IMR-90 (cell line): ENCODE results near the gene METTL15. TPM values are rescaled to one million over a fixed set of nuclear protein-coding genes. Genes with fewer than 3 reads are reported as not detected.

Source experiments
- ATAC-seq: fragments of 200-7000 bp; cut with Tn5 transposase; 2 replicates; pipeline ENCODE4 v1.9.1; 2020; ENCODE audit warnings: low read depth, mild to moderate bottlenecking, moderate library complexity
- BruUV-seq: library from RNA; stranded (reverse); fragments of 400-500 nt; replicated peaks from 2 replicates; lab custom pipeline; 2021; lab: Mats Ljungman, UMichigan
- CTCF ChIA-PET: fragments of 300-600 bp; formaldehyde crosslinking; extraction: SDS; loops from one replicate; lab custom pipeline; 2021; ENCODE audit warnings: antibody characterized with exemption; lab: Yijun Ruan, JAX
- POLR2A ChIA-PET: fragments of 300-600 bp; sonication (Branson Sonifier 250); formaldehyde crosslinking; loops from one replicate; lab custom pipeline; 2022; ENCODE audit warnings: antibody characterized with exemption; ENCODE audit not compliant: unreplicated experiment; lab: Charles Lee
- DNase-seq: peaks from one replicate; pipeline ENCODE4 v3.0.0; 2013
- H2AFZ ChIP-seq: replicated peaks from 2 replicates; pipeline ENCODE3; 2013; ENCODE audit warnings: low read length, mild to moderate bottlenecking; ENCODE audit not compliant: poor library complexity
- H2AK5ac ChIP-seq: 2 replicates; pipeline ENCODE4 v1.6.1; 2013; ENCODE audit warnings: low read depth, low read length, inconsistent platforms
- H2AK9ac ChIP-seq: replicated peaks from 2 replicates; pipeline ENCODE3; 2013; ENCODE audit warnings: mild to moderate bottlenecking, low read depth, low read length, moderate library complexity; ENCODE audit not compliant: poor library complexity
- H2BK120ac ChIP-seq: 2 replicates; pipeline ENCODE4 v1.6.1; 2013; ENCODE audit warnings: low read depth, low read length, inconsistent platforms
- H2BK15ac ChIP-seq: 3 replicates; pipeline ENCODE4 v1.6.1; 2013; ENCODE audit warnings: low read depth, low read length, inconsistent platforms
- H2BK20ac ChIP-seq: 2 replicates; pipeline ENCODE4 v1.6.1; 2013; ENCODE audit warnings: low read depth, mild to moderate bottlenecking, inconsistent platforms, low read length, moderate library complexity
- H2BK5ac ChIP-seq: 2 replicates; pipeline ENCODE4 v1.6.1; 2013; ENCODE audit warnings: mild to moderate bottlenecking, low read depth, low read length, inconsistent platforms; ENCODE audit not compliant: poor library complexity, severe bottlenecking
- H3K14ac ChIP-seq: replicated peaks from 2 replicates; pipeline ENCODE4 v1.6.1; 2013; ENCODE audit warnings: low read depth, low read length, inconsistent platforms
- H3K18ac ChIP-seq: 2 replicates; pipeline ENCODE4 v1.6.1; 2013; ENCODE audit warnings: low read depth, low read length, control low read depth
- H3K23ac ChIP-seq: 2 replicates; pipeline ENCODE4 v1.6.1; 2013; ENCODE audit warnings: low read depth, low read length, inconsistent platforms
- H3K27ac ChIP-seq: 2 replicates; pipeline ENCODE4 v1.5.1; 2013; ENCODE audit warnings: mild to moderate bottlenecking, control low read depth, low read length; ENCODE audit not compliant: insufficient read depth
- H3K27me3 ChIP-seq: 2 replicates; pipeline ENCODE4 v1.6.1; 2013; ENCODE audit warnings: low read length; ENCODE audit not compliant: control insufficient read depth, insufficient read depth
- H3K36me3 ChIP-seq: 2 replicates; pipeline ENCODE4 v1.6.1; 2013; ENCODE audit warnings: low read length, mixed read lengths; ENCODE audit not compliant: control insufficient read depth, insufficient read depth
- H3K4ac ChIP-seq: 2 replicates; pipeline ENCODE4 v1.6.1; 2013; ENCODE audit warnings: low read depth, low read length, inconsistent platforms
- H3K4me1 ChIP-seq: 2 replicates; pipeline ENCODE4 v1.6.1; 2013; ENCODE audit warnings: low read length, mixed read lengths; ENCODE audit not compliant: control insufficient read depth, insufficient read depth
- H3K4me2 ChIP-seq: 2 replicates; pipeline ENCODE4 v1.6.1; 2013; ENCODE audit warnings: low read depth, mild to moderate bottlenecking, control low read depth, low read length, moderate library complexity
- H3K4me3 ChIP-seq: 2 replicates; pipeline ENCODE4 v1.5.1; 2013; ENCODE audit warnings: low read depth, mild to moderate bottlenecking, control low read depth, low read length, moderate library complexity; ENCODE audit not compliant: insufficient read depth
- H3K56ac ChIP-seq: 2 replicates; pipeline ENCODE4 v1.6.1; 2013; ENCODE audit warnings: low read length, inconsistent platforms; ENCODE audit not compliant: insufficient read depth; ENCODE audit errors: extremely low read depth
- H3K79me1 ChIP-seq, 2 experiments: 2 replicates each; pipeline ENCODE4 v1.6.1; 2013; ENCODE audit warnings: low read length in 2 of 2, inconsistent platforms in 1 of 2, low read depth in 1 of 2
- H3K9ac ChIP-seq: 2 replicates; pipeline ENCODE4 v1.6.1; 2013; ENCODE audit warnings: low read depth, low read length, control low read depth
- H3K9me1 ChIP-seq: 2 replicates; pipeline ENCODE4 v1.6.1; 2013; ENCODE audit warnings: low read length, inconsistent platforms; ENCODE audit not compliant: insufficient read depth
- H3K9me3 ChIP-seq: 2 replicates; pipeline ENCODE4 v1.6.1; 2013; ENCODE audit warnings: low read length; ENCODE audit not compliant: control insufficient read depth, insufficient read depth
- H4K20me1 ChIP-seq: 2 replicates; pipeline ENCODE4 v1.6.1; 2013; ENCODE audit warnings: low read length, inconsistent platforms; ENCODE audit not compliant: insufficient read depth
- H4K5ac ChIP-seq: 2 replicates; pipeline ENCODE4 v1.6.1; 2013; ENCODE audit warnings: mild to moderate bottlenecking, low read depth, low read length, control low read depth
- H4K8ac ChIP-seq, 2 experiments: 2 replicates each; pipeline ENCODE4 v1.6.1; 2013; ENCODE audit warnings: low read depth in 2 of 2, low read length in 2 of 2, control low read depth in 1 of 2, inconsistent platforms in 1 of 2
- H4K91ac ChIP-seq: 2 replicates; pipeline ENCODE4 v1.6.1; 2013; ENCODE audit warnings: low read depth, low read length, inconsistent platforms; ENCODE audit not compliant: insufficient read depth
- CEBPB ChIP-seq: IDR thresholded peaks from 2 replicates; pipeline ENCODE4 v1.6.1; 2012; ENCODE audit warnings: low read depth, low read length, improper control_type of control experiment
- CHD1 ChIP-seq: IDR thresholded peaks from 2 replicates; pipeline ENCODE4 v1.6.1; 2012; ENCODE audit warnings: low read depth, low read length, improper control_type of control experiment
- FOS ChIP-seq: fragments of 150-350 bp; IDR thresholded peaks from 2 replicates; pipeline ENCODE4 v1.6.1; 2016; ENCODE audit warnings: low read depth, low read length
- MAFK ChIP-seq: IDR thresholded peaks from 2 replicates; pipeline ENCODE4 v1.6.1; 2012; ENCODE audit warnings: low read depth, low read length, improper control_type of control experiment
- MAZ ChIP-seq: IDR thresholded peaks from 2 replicates; pipeline ENCODE4 v1.6.1; 2012; ENCODE audit warnings: low read depth, mild to moderate bottlenecking, low read length, improper control_type of control experiment, moderate library complexity, borderline replicate concordance
- MXI1 ChIP-seq: IDR thresholded peaks from 2 replicates; pipeline ENCODE4 v1.6.1; 2012; ENCODE audit warnings: low read depth, mild to moderate bottlenecking, low read length, moderate library complexity, borderline replicate concordance
- NFE2L2 ChIP-seq: fragments of 150-350 bp; IDR thresholded peaks from 2 replicates; pipeline ENCODE4 v1.6.1; 2016; ENCODE audit warnings: low read depth, mild to moderate bottlenecking, low read length
- RAD21 ChIP-seq: IDR thresholded peaks from 2 replicates; pipeline ENCODE4 v1.6.1; 2012; ENCODE audit warnings: low read length, improper control_type of control experiment
- RCOR1 ChIP-seq: IDR thresholded peaks from 2 replicates; pipeline ENCODE4 v1.6.1; 2012; ENCODE audit warnings: mild to moderate bottlenecking, low read length, improper control_type of control experiment; ENCODE audit not compliant: insufficient replicate concordance
- SMC3 ChIP-seq: fragments of 150-350 bp; IDR thresholded peaks from 2 replicates; pipeline ENCODE4 v1.6.1; 2016; ENCODE audit warnings: low read depth, mild to moderate bottlenecking, antibody characterized with exemption, low read length, moderate library complexity
- WGBS, 2 experiments: methylation state at CpG; one replicate each; pipeline versions ENCODE4 v1.1.5 to v1.1.7; 2013; ENCODE audit warnings: missing lambda C conversion rate in 2 of 2; ENCODE audit not compliant: insufficient read length in 1 of 2; ENCODE audit errors: extremely low coverage in 2 of 2; 5-methylcytosine and 5-hydroxymethylcytosine counted together
- dilution Hi-C: fragments of 300-500 bp; cut with HindIII; formaldehyde crosslinking; loops from one replicate; pipeline ENCODE4 v1.14.3; 2018; ENCODE audit warnings: low sequenced_read_pairs; ENCODE audit not compliant: unreplicated experiment
- in situ Hi-C: fragments of 300-500 bp; cut with MboI; formaldehyde crosslinking; loops from 3 replicates; pipeline ENCODE4 v1.14.3; 2019; ENCODE audit warnings: low sequenced_read_pairs, inconsistent platforms, mixed read lengths
- intact Hi-C: fragments of 100-400 bp; cut with micrococcal nuclease; formaldehyde crosslinking; loops from 2 replicates; pipeline ENCODE4 v1.10.0; 2022
- polyA plus RNA-seq, 3 experiments: library from polyadenylated mRNA; depleted of rRNA; stranded (reverse); fragments of >200 nt; gene quantifications; 2 replicates each; pipeline ENCODE4 v1.2.3, GENCODE V29; 2012; ENCODE audit warnings: low replicate concordance in 1 of 3
- total RNA-seq: library from RNA; depleted of rRNA; stranded (reverse); fragments of >200 nt; gene quantifications from 2 replicates; pipeline ENCODE4 v1.2.3, GENCODE V29; 2012
- TF ChIP-seq, protein P1 (sequence below): conservative IDR thresholded peaks from 2 replicates; pipeline ENCODE4 v1.5.1; 2012; ENCODE audit warnings: mild to moderate bottlenecking, low read depth, low read length, improper control_type of control experiment
- TF ChIP-seq, protein P2 (sequence below): fragments of 150-350 bp; IDR thresholded peaks from 2 replicates; pipeline ENCODE4 v1.6.1; 2017; ENCODE audit warnings: mild to moderate bottlenecking, antibody characterized with exemption, low read length, low read depth

METTL15 gene
- total and polyA plus RNA-seq, 2 of the 4 experiments (the other 2 are of a cell fraction) = 6.5 to 30.5 TPM

DNA sequence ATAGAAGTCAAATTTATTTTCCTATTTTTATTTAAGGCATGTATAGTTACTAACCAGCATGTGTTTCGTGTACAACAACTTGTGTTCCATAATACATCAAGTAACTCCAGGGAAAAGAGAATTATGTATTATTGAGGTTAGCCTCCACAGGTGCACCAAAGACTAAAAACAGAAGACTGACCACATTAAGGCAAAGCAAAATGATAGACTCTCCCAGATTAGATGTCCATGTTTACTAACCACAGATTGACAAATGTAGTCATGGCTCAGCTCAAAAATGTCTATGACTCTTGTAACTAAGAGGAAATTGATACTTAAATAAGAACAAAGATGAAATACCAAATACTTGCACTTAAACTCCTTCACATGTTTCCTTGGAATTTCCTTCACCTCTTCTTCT is 238.5 kb downstream of the METTL15 start:
- intact Hi-C loops = loop anchor here (10.0 kb wide), 2 partner anchors 348 to 988 kb away; no protein-coding TSS in a partner anchor
- CTCF ChIA-PET = no interaction called here
- Histone ChIP-seq H3K79me1 (no peaks in the 10 kb centered on the region), H3K4me1 (no peaks in the 10 kb centered on the region), H2BK15ac (peak overlapping the region; percentile 37; the same call in 1 of the 3 replicates), H2BK120ac (peak overlapping the region; percentile 21; the same call in 1 of the 2 replicates), H3K14ac (0 out of 2 replicates have a peak overlapping the region, but pooled peaks have one; percentile 29), H2AK5ac (peak overlapping the region; percentile 16; the same call in 1 of the 2 replicates), H2AFZ (no peak overlapping the region), H3K4me2 (no peak overlapping the region), H3K23ac (no peak overlapping the region), H2BK5ac (no peak overlapping the region), H4K5ac (peak overlapping the region; percentile 44; the same call in 1 of the 2 replicates), H3K27me3 (no peaks in the 10 kb centered on the region), H3K27ac (no peak overlapping the region), H3K4me3 (no peak overlapping the region), H3K9me3 (no peaks in the 10 kb centered on the region), H4K20me1 (no peaks in the 10 kb centered on the region), H3K18ac (peak overlapping the region; percentile 46; the same call in 1 of the 2 replicates), H3K56ac (no peak overlapping the region), H2BK20ac (no peak overlapping the region), H4K91ac (no peak overlapping the region), H3K9ac (no peak overlapping the region), H3K4ac (peak overlapping the region; percentile 44; the same call in 1 of the 2 replicates), H2AK9ac (no peak overlapping the region), H3K36me3 (no peaks in the 10 kb centered on the region), H4K8ac (no peak overlapping the region), H3K9me1 (peaks cover 5% of the 10 kb centered on the region; the same call in 1 of the 2 replicates)
- TF ChIP-seq RAD21 (no peak), MXI1 (no peak), SMC3 (no peak), MAFK (no peak), MAZ (no peak), CEBPB (no peak), FOS (no peak), NFE2L2 (no peak), CHD1 (no peak), RCOR1 (no peak)
- TF ChIP-seq, protein P1, sequence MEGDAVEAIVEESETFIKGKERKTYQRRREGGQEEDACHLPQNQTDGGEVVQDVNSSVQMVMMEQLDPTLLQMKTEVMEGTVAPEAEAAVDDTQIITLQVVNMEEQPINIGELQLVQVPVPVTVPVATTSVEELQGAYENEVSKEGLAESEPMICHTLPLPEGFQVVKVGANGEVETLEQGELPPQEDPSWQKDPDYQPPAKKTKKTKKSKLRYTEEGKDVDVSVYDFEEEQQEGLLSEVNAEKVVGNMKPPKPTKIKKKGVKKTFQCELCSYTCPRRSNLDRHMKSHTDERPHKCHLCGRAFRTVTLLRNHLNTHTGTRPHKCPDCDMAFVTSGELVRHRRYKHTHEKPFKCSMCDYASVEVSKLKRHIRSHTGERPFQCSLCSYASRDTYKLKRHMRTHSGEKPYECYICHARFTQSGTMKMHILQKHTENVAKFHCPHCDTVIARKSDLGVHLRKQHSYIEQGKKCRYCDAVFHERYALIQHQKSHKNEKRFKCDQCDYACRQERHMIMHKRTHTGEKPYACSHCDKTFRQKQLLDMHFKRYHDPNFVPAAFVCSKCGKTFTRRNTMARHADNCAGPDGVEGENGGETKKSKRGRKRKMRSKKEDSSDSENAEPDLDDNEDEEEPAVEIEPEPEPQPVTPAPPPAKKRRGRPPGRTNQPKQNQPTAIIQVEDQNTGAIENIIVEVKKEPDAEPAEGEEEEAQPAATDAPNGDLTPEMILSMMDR = no peak
- TF ChIP-seq, protein P2, sequence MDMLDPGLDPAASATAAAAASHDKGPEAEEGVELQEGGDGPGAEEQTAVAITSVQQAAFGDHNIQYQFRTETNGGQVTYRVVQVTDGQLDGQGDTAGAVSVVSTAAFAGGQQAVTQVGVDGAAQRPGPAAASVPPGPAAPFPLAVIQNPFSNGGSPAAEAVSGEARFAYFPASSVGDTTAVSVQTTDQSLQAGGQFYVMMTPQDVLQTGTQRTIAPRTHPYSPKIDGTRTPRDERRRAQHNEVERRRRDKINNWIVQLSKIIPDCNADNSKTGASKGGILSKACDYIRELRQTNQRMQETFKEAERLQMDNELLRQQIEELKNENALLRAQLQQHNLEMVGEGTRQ = no peak
- dilution Hi-C loops = no loop called here
- no CpG with 5 or more reads among the region's 1 CpG for WGBS, 2 experiments
- BruUV-seq = no TSS peak
- POLR2A ChIA-PET = no interaction called here
- ATAC-seq = no peak
- in situ Hi-C loops = no loop called here
- no peak for DNase-seq
